Amniotic stem cell (primary cell): Measurements from ENCODE around the gene ANGPTL5.
"Not testable (repeated sequence)": the region's sequence is repeated elsewhere in the genome, so short reads cannot be mapped to it uniquely, and the experiment has no call there.

Experiments used
- DNase-seq: peaks from one replicate; lab custom pipeline; 2025; lab: John Stamatoyannopoulos, UW

The ANGPTL5 gene

GRCh38 chr11:101885631-101886030 lies 30.7 kb downstream of the ANGPTL5 start:
- DNase-seq, result no peak

- no peak for DNase-seq
Observed at GRCh38 chr11:101881586-101881985, 34.7 kb downstream of the ANGPTL5 start.

- DNase-seq, result peak; percentile 34
Observed at GRCh38 chr11:101880222-101880621, 36.1 kb downstream of the ANGPTL5 start.

- DNase-seq, result no peak
Observed at GRCh38 chr11:101872171-101872882, 44.0 kb downstream of the ANGPTL5 start.

GRCh38 chr11:101870510-101870909 lies 45.8 kb downstream of the ANGPTL5 start:
- DNase-seq, result peak; percentile 41

GRCh38 chr11:101867951-101868350 lies 48.4 kb downstream of the ANGPTL5 start:
- DNase-seq, result no peak

GRCh38 chr11:101866619-101867491 lies 49.5 kb downstream of the ANGPTL5 start:
- no peak for DNase-seq

GRCh38 chr11:101864098-101864497 lies 52.2 kb downstream of the ANGPTL5 start:
- DNase-seq, result no peak

- peak; percentile 24 for DNase-seq
Observed at GRCh38 chr11:101863361-101863760, 53.0 kb downstream of the ANGPTL5 start.

GRCh38 chr11:101862391-101863233 lies 53.7 kb downstream of the ANGPTL5 start:
- DNase-seq, result peak; percentile 40

GRCh38 chr11:101860696-101861427 lies 55.5 kb downstream of the ANGPTL5 start:
- DNase-seq, result peak; percentile 64

GRCh38 chr11:101852260-101852659 lies 64.1 kb downstream of the ANGPTL5 start:
- DNase-seq, result not testable (repeated sequence)

GRCh38 chr11:101848262-101848661 lies 68.1 kb downstream of the ANGPTL5 start:
- peak; percentile 12 for DNase-seq

- no peak for DNase-seq
Observed at GRCh38 chr11:101844608-101845007, 71.7 kb downstream of the ANGPTL5 start.

- DNase-seq, result no peak
Observed at GRCh38 chr11:101840704-101841103, 75.6 kb downstream of the ANGPTL5 start.
